Omental fat pad (tissue), 4 donors: Measurements from ENCODE around the gene RANGRF. TPM values are rescaled to one million over a fixed set of nuclear protein-coding genes. Genes with fewer than 3 reads are reported as not detected.
"Not testable (repeated sequence)": the region's sequence is repeated elsewhere in the genome, so short reads cannot be mapped to it uniquely, and the experiment has no call there.

ENCODE experiments used
- ATAC-seq: fragments of 150-250 bp; one replicate; pipeline ENCODE4 v1.9.1; 2016; ENCODE audit warnings: mild to moderate bottlenecking, moderate library complexity; ENCODE audit not compliant: low FRiP score
- DNase-seq: peaks from one replicate; pipeline ENCODE4 v3.0.0-alpha.2; 2019; ENCODE audit warnings: low spot score
- total RNA-seq, 4 donors: library from RNA; depleted of rRNA; stranded (reverse); fragments of >200 nt; gene quantifications; one replicate each; pipeline ENCODE4 v1.1.0, GENCODE V29; 2016
- TF ChIP-seq, protein P1 (sequence below), 3 donors: fragments of 450-650 bp; IDR thresholded peaks; one replicate each; pipeline ENCODE4 v1.5.1; 2016 to 2017; ENCODE audit warnings: antibody characterized with exemption in 3 of 3, mild to moderate bottlenecking in 3 of 3, moderate library complexity in 2 of 3

RANGRF gene, protein sequence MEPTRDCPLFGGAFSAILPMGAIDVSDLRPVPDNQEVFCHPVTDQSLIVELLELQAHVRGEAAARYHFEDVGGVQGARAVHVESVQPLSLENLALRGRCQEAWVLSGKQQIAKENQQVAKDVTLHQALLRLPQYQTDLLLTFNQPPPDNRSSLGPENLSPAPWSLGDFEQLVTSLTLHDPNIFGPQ
- 10 to 100 TPM; 16.7 to 31.4 (median 23.0) TPM for total RNA-seq

DNA sequence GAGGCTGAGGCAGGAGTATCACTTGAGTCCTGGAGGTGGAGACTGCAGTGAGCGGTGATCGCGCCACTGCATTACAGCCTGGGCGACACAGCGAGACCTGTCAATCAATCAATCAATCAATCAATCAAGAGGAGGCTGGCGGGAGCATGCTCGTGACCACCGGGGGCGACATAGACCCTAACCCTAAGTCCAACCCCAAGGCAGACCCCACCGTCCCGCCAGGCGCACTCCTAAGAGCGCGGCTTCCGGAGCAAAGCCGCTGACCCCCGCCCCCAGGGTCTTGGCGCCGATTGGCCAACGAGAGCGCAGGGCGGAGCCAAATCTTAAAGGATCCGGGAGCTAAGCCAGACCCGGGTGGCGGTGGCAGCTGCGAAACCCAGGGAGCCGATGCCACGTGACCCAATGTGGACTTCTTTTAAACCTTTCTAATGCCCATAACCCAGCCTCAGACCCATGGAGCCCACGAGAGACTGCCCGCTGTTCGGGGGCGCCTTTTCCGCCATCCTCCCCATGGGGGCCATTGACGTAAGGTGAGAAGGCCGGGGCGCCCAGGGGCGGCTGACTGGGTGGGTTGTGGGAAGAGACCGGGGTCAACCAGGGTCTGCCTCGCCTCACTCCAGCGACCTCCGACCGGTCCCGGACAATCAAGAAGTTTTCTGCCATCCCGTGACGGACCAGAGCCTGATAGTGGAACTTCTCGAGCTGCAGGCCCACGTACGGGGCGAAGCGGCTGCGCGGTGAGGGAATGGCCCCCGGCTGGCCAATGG lies at the start of gene RANGRF:
RANGRF (plus strand) TSS at position 335 of the 767 bp plus-strand sequence; CDS start at position 454, 119 bp downstream.
- DNase-seq: peak; percentile 77
- TF ChIP-seq, protein P1, sequence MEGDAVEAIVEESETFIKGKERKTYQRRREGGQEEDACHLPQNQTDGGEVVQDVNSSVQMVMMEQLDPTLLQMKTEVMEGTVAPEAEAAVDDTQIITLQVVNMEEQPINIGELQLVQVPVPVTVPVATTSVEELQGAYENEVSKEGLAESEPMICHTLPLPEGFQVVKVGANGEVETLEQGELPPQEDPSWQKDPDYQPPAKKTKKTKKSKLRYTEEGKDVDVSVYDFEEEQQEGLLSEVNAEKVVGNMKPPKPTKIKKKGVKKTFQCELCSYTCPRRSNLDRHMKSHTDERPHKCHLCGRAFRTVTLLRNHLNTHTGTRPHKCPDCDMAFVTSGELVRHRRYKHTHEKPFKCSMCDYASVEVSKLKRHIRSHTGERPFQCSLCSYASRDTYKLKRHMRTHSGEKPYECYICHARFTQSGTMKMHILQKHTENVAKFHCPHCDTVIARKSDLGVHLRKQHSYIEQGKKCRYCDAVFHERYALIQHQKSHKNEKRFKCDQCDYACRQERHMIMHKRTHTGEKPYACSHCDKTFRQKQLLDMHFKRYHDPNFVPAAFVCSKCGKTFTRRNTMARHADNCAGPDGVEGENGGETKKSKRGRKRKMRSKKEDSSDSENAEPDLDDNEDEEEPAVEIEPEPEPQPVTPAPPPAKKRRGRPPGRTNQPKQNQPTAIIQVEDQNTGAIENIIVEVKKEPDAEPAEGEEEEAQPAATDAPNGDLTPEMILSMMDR (IDR thresholded peaks at IDR 0.05): no peak
- ATAC-seq: peak; percentile 88

- TF ChIP-seq, protein P1 (IDR thresholded peaks at IDR 0.05): no peak
- DNase-seq (no peak), ATAC-seq (no peak)
These were observed 44.6 kb upstream of the RANGRF start for GRCh38 chr17:8243827-8244226.

GRCh38 chr17:8244768-8245167 lies 43.7 kb upstream of the RANGRF start:
- ATAC-seq (no peak), DNase-seq (no peak)
- TF ChIP-seq, protein P1 (IDR thresholded peaks at IDR 0.05): no peak

DNA sequence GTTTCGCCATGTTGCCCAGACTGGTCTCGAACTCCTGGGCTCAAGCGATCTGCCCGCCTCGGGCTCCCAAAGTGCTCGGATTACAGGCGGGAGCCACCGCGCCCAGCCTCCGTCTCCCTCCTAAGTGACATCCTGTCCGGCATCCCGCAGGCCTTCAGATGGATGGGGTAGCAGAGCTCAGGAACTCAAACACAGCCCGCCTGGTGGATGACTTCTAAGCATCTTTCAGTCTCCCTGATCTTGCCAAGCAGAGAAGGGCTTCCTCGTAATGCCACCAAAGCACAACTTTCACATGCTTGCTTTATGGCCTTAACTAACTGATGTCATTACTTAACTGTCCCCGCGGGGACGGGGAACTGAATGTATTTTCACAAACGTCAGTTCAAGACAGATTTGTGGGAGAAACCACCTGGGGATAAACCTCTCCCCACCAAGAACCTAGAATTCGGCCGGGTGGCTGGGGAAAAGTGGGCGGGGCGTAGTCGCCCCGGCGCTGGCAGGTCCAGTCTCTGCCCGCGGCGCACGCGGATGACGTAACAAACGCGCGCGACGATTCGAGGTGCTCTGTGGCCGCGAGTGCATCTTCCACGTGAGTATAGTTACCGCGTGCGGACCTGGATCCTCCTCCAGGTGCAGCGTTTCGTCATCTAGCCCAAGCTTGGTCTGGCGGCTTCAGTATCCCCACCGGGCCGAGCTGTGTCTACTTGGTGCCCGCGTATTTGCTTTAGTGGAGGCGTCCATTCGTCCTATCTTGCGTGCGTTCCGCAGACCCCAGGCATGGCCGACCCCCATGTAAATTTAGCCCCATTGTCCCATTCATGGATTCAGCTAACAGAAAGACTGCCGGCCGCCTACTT lies 39.5 kb upstream of the RANGRF start, which contains the start of gene PFAS:
PFAS (plus strand) TSS at position 539 of the 857 bp plus-strand sequence. CDS start 4,649 bp downstream, outside the sequence.
- DNase-seq (peak; percentile 96), ATAC-seq (peak; percentile 87)
- TF ChIP-seq, protein P1 (IDR thresholded peaks at IDR 0.05): no peak

DNA sequence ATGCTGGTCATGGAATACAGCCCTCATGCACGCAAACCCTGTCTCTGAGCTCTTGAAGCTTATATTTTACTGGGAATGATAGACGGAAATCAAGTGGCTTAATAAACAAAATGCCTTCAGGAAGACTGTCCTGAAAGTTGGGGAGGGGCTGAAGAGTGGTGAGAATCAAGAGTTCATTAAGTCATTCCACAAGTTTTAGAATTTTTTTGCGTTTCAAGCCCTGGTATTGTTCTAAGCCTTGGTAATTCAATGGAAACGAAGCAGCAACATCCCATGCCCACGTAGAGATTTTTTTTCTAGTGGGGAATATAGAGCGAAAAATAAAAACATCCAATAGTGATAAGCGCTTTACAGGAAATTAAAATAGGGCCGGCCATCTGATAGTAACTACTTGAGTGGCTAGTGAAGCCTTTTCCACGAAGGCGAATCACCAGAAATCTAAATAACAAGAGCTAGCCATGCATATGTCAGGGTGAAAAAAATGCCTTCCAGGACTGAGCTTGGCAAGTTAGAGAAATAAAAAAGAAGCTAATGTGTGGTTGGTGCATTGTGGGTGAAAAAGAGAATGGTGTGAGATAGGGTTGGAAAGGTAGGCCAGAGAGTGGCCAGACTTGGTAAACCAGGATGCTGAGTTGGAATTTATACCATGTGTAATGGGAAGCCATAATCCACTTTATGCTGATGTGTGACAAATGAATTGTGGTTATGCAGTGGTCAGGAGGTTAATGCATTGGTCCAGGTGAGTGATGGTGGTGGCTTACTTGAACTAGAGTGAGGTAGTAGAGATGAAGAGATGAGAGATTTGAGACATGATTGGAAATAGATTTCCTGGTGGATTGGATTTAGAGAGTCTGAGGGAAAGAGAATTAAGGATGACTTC lies 38.6 kb upstream of the RANGRF start:
- DNase-seq: no peak
- no peak for ATAC-seq
- TF ChIP-seq, protein P1 (IDR thresholded peaks at IDR 0.05): no peak

DNA sequence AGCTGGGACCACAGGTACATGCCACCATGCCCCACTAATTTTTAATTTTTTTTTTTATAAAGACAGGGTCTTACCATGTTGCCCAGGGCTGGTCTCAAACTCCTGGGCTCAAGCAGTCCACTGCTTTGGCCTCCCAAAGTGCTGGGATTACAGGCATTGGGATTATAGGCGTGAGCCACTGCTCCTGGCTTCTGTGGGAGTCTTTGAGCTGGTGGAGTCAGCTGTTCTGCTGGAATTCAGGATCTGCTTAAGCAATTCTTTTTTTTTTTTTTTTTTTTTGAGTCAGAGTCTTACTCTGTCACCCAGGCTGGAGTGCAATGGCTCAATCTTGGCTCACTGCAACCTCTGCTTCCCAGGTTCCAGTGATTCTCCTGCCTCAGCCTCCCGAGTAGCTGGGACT lies 37.1 kb upstream of the RANGRF start:
- not testable (repeated sequence) for ATAC-seq, DNase-seq
